ENCODE results near the gene CORO2A.

CORO2A gene

DNA sequence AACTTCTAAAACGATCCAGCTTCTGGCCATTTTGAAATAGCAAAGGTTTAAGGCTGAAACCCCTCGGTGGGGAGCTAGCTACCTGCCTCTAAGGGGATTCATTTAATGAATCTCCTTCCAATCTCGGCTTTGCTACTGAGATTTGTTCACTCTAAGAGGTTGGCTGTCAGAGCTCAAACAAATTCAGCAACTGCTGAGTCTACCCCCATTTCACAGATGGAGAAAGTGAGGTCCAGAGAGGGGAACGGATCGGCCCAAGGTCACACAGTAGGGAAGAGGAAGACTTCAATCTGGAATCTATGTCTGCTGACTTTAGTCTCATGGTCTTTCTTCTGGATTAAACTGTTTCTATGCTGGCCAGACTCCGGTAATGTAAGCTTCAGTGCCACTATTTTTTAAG is 3.0 kb downstream of the CORO2A start:
- TF ChIP-seq, protein P1, sequence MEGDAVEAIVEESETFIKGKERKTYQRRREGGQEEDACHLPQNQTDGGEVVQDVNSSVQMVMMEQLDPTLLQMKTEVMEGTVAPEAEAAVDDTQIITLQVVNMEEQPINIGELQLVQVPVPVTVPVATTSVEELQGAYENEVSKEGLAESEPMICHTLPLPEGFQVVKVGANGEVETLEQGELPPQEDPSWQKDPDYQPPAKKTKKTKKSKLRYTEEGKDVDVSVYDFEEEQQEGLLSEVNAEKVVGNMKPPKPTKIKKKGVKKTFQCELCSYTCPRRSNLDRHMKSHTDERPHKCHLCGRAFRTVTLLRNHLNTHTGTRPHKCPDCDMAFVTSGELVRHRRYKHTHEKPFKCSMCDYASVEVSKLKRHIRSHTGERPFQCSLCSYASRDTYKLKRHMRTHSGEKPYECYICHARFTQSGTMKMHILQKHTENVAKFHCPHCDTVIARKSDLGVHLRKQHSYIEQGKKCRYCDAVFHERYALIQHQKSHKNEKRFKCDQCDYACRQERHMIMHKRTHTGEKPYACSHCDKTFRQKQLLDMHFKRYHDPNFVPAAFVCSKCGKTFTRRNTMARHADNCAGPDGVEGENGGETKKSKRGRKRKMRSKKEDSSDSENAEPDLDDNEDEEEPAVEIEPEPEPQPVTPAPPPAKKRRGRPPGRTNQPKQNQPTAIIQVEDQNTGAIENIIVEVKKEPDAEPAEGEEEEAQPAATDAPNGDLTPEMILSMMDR (IDR thresholded peaks at IDR 0.05; ENCODE audit: low read depth, low read length) = no peak
- no peak for DNase-seq (ENCODE audit: low read depth, low spot score)
- H3K4me3 ChIP-seq (ENCODE audit: low read depth, low read length) = no peak overlapping the region
- in situ Hi-C loops (cut with HindIII; ENCODE audit: low sequenced_read_pairs) = no loop called here

GRCh38 chr9:98187926-98188325 is 4.5 kb downstream of the CORO2A start:
- H3K4me3 ChIP-seq (ENCODE audit: low read depth, low read length) = no peak overlapping the region
- in situ Hi-C loops (cut with HindIII; ENCODE audit: low sequenced_read_pairs) = no loop called here
- TF ChIP-seq, protein P1 (IDR thresholded peaks at IDR 0.05; ENCODE audit: low read depth, low read length) = no peak
- DNase-seq (ENCODE audit: low read depth, low spot score) = no peak

GRCh38 chr9:98186236-98186635 is 6.2 kb downstream of the CORO2A start:
- in situ Hi-C loops (cut with HindIII; ENCODE audit: low sequenced_read_pairs) = no loop called here
- H3K4me3 ChIP-seq (ENCODE audit: low read depth, low read length) = no peak overlapping the region
- DNase-seq (ENCODE audit: low read depth, low spot score) = no peak
- TF ChIP-seq, protein P1 (IDR thresholded peaks at IDR 0.05; ENCODE audit: low read depth, low read length) = no peak

- TF ChIP-seq, protein P1 (IDR thresholded peaks at IDR 0.05; ENCODE audit: low read depth, low read length) = no peak
- in situ Hi-C loops (cut with HindIII; ENCODE audit: low sequenced_read_pairs) = no loop called here
- H3K4me3 ChIP-seq (ENCODE audit: low read depth, low read length) = no peak overlapping the region
- DNase-seq (ENCODE audit: low read depth, low spot score) = no peak
Measured at GRCh38 chr9:98185611-98186171, 6.7 kb downstream of the CORO2A start.

- no peak for DNase-seq (ENCODE audit: low read depth, low spot score)
- in situ Hi-C loops (cut with HindIII; ENCODE audit: low sequenced_read_pairs) = no loop called here
- TF ChIP-seq, protein P1 (IDR thresholded peaks at IDR 0.05; ENCODE audit: low read depth, low read length) = no peak
- H3K4me3 ChIP-seq (ENCODE audit: low read depth, low read length) = no peak overlapping the region
Measured at GRCh38 chr9:98185021-98185567, 7.3 kb downstream of the CORO2A start.

GRCh38 chr9:98184326-98184725 is 8.1 kb downstream of the CORO2A start:
- H3K4me3 ChIP-seq (ENCODE audit: low read depth, low read length) = no peak overlapping the region
- in situ Hi-C loops (cut with HindIII; ENCODE audit: low sequenced_read_pairs) = no loop called here
- TF ChIP-seq, protein P1 (IDR thresholded peaks at IDR 0.05; ENCODE audit: low read depth, low read length) = no peak
- DNase-seq (ENCODE audit: low read depth, low spot score) = no peak

Data from astrocyte of the spinal cord (primary cell).